Suprapubic skin (tissue), 4 donors: ENCODE data around the gene PGA3. TPM values are rescaled to one million over a fixed set of nuclear protein-coding genes. Genes with fewer than 3 reads are reported as not detected.

Experiments used
- DNase-seq, 2 donors: peaks; one replicate each; pipeline ENCODE4 v3.0.0-alpha.2; 2019; ENCODE audit warnings: low spot score in 2 of 2
- H3K27ac ChIP-seq: fragments of 200-600 bp; sonication (generic); one replicate; pipeline ENCODE4 v1.5.1; 2019
- H3K27me3 ChIP-seq: fragments of 200-600 bp; sonication (generic); one replicate; pipeline ENCODE4 v1.5.1; 2019
- H3K36me3 ChIP-seq: fragments of 200-600 bp; sonication (generic); one replicate; pipeline ENCODE4 v1.5.1; 2019
- H3K4me1 ChIP-seq: fragments of 200-600 bp; sonication (generic); one replicate; pipeline ENCODE4 v1.5.1; 2019
- H3K4me3 ChIP-seq: fragments of 200-600 bp; sonication (generic); one replicate; pipeline ENCODE4 v1.5.1; 2019; ENCODE audit warnings: mild to moderate bottlenecking
- H3K9me3 ChIP-seq: fragments of 200-600 bp; sonication (generic); one replicate; pipeline ENCODE4 v1.5.1; 2019
- CTCF ChIP-seq, 2 donors: fragments of 200-600 bp in 1 of 2; fragments of 450-650 bp in 1 of 2; sonication (generic) in 1 of 2; IDR thresholded peaks; one replicate each; pipeline ENCODE4 v1.5.1; 2016 to 2019; ENCODE audit warnings: antibody characterized with exemption in 2 of 2, mild to moderate bottlenecking in 1 of 2, moderate library complexity in 1 of 2
- EP300 ChIP-seq: sonication (generic); formaldehyde crosslinking; IDR thresholded peaks from one replicate; pipeline ENCODE4 v1.6.1; 2017; ENCODE audit warnings: antibody characterized with exemption
- POLR2A ChIP-seq, 2 donors: fragments of 450-650 bp; IDR thresholded peaks; one replicate each; pipeline ENCODE4 v1.6.1; 2017; ENCODE audit warnings: antibody characterized with exemption in 2 of 2, mild to moderate bottlenecking in 2 of 2, moderate library complexity in 2 of 2
- POLR2AphosphoS5 ChIP-seq, 3 donors: sonication (generic); formaldehyde crosslinking; IDR thresholded peaks; one replicate each; pipeline ENCODE4 v1.6.1; 2017; ENCODE audit warnings: antibody characterized with exemption in 3 of 3
- WGBS: methylation state at CpG from one replicate; pipeline ENCODE4 v1.1.5; 2018; 5-methylcytosine and 5-hydroxymethylcytosine counted together
- total RNA-seq, 4 donors: library from RNA; depleted of rRNA; stranded (reverse); fragments of >200 nt; gene quantifications; one replicate each; pipeline ENCODE4 v1.1.0, GENCODE V29; 2016

The PGA3 gene
- total RNA-seq, 4 donors from 2014 or later: 2.2 TPM; not detected in 3

- Histone ChIP-seq H3K4me1 (no peaks in the 10 kb centered on the region), H3K27me3 (no peaks in the 10 kb centered on the region), H3K9me3 (no peaks in the 10 kb centered on the region), H3K36me3 (no peaks in the 10 kb centered on the region), H3K4me3 (no peak overlapping the region), H3K27ac (no peak overlapping the region)
- TF ChIP-seq EP300 (no peak), POLR2A (IDR thresholded peaks at IDR 0.05) (no peak), POLR2AphosphoS5 (IDR thresholded peaks at IDR 0.05) (no peak), CTCF (IDR thresholded peaks at IDR 0.05) (no peak)
- WGBS: 72% methylated on average over 4 of the region's 4 CpGs
- no peak for DNase-seq
Measured at GRCh38 chr11:61183645-61184044, 19.7 kb upstream of the PGA3 start.

- TF ChIP-seq EP300 (no peak), CTCF (IDR thresholded peaks at IDR 0.05) (no peak), POLR2A (IDR thresholded peaks at IDR 0.05) (no peak), POLR2AphosphoS5 (IDR thresholded peaks at IDR 0.05) (no peak)
- WGBS: 90% methylated on average over 8 of the region's 8 CpGs
- Histone ChIP-seq H3K27me3 (peaks cover 4% of the 10 kb centered on the region), H3K27ac (no peak overlapping the region), H3K9me3 (no peaks in the 10 kb centered on the region), H3K4me3 (no peak overlapping the region), H3K4me1 (no peaks in the 10 kb centered on the region), H3K36me3 (no peaks in the 10 kb centered on the region)
- DNase-seq: no peak
Measured at GRCh38 chr11:61186504-61186903, 16.8 kb upstream of the PGA3 start.

GRCh38 chr11:61187505-61188130 lies 15.7 kb upstream of the PGA3 start:
- 46% methylated on average over 11 of the region's 11 CpGs for WGBS
- Histone ChIP-seq H3K4me1 (no peaks in the 10 kb centered on the region), H3K27me3 (peaks cover 10% of the 10 kb centered on the region), H3K27ac (no peak overlapping the region), H3K9me3 (no peaks in the 10 kb centered on the region), H3K36me3 (no peaks in the 10 kb centered on the region), H3K4me3 (no peak overlapping the region)
- TF ChIP-seq POLR2A (IDR thresholded peaks at IDR 0.05) (no peak), POLR2AphosphoS5 (IDR thresholded peaks at IDR 0.05) (no peak), CTCF (IDR thresholded peaks at IDR 0.05) (peak; percentile 62 to 85)
- DNase-seq: peak; percentile 74 to 86

- Histone ChIP-seq H3K4me3 (no peak overlapping the region), H3K27me3 (peaks cover 10% of the 10 kb centered on the region), H3K4me1 (no peaks in the 10 kb centered on the region), H3K36me3 (no peaks in the 10 kb centered on the region), H3K27ac (no peak overlapping the region), H3K9me3 (no peaks in the 10 kb centered on the region)
- TF ChIP-seq POLR2AphosphoS5 (IDR thresholded peaks at IDR 0.05) (no peak), CTCF (IDR thresholded peaks at IDR 0.05) (no peak), EP300 (no peak), POLR2A (IDR thresholded peaks at IDR 0.05) (no peak)
- no peak for DNase-seq
- 91% methylated on average over 8 of the region's 8 CpGs for WGBS
Measured at GRCh38 chr11:61189933-61190332, 13.4 kb upstream of the PGA3 start.

- Histone ChIP-seq H3K27ac (no peak overlapping the region), H3K36me3 (no peaks in the 10 kb centered on the region), H3K4me3 (no peak overlapping the region), H3K4me1 (no peaks in the 10 kb centered on the region), H3K27me3 (peaks cover 10% of the 10 kb centered on the region), H3K9me3 (no peaks in the 10 kb centered on the region)
- WGBS: 19% methylated on average over 12 of the region's 12 CpGs
- no peak for TF ChIP-seq EP300
- no peak for TF ChIP-seq POLR2A (IDR thresholded peaks at IDR 0.05)
- TF ChIP-seq CTCF (IDR thresholded peaks at IDR 0.05): no peak
- no peak for TF ChIP-seq POLR2AphosphoS5 (IDR thresholded peaks at IDR 0.05)
- DNase-seq: no peak
Measured at GRCh38 chr11:61193596-61193995, 9.7 kb upstream of the PGA3 start.
